ENCODE results near the gene MICB. TPM values are rescaled to one million over a fixed set of nuclear protein-coding genes. Genes with fewer than 3 reads are reported as not detected.

MICB gene
- polyA plus RNA-seq, 1 donor (not counting 4 experiments of a cell fraction or from before 2014, with no cell fraction given): 8.6 TPM

- Histone ChIP-seq H2AFZ (ENCODE audit: control insufficient read depth, low read length) (no peak overlapping the region), H3K9me3 (ENCODE audit: control insufficient read depth, low read depth, low read length) (no peaks in the 10 kb centered on the region), H3K4me2 (ENCODE audit: control insufficient read depth, extremely low read depth, insufficient read depth, low read depth, low read length) (no peak overlapping the region), H3K27me3 (ENCODE audit: control insufficient read depth, extremely low read depth, insufficient read depth, low read length) (peaks cover 3% of the 10 kb centered on the region), H3K9me1 (ENCODE audit: control insufficient read depth, extremely low read depth, insufficient read depth, low read length) (no peaks in the 10 kb centered on the region), H4K20me1 (ENCODE audit: control insufficient read depth, extremely low read depth, insufficient read depth, low read length) (no peaks in the 10 kb centered on the region), H3K4me1 (ENCODE audit: control insufficient read depth, extremely low read depth, insufficient read depth, low read length) (peaks cover 7% of the 10 kb centered on the region), H3K9ac (ENCODE audit: control insufficient read depth, extremely low read depth, insufficient read depth, low read length) (no peak overlapping the region), H3K36me3 (ENCODE audit: control insufficient read depth in 2 of 2, extremely low read depth in 1 of 2, insufficient read depth in 2 of 2, low read length in 2 of 2) (no peaks in the 10 kb centered on the region), H3K4me3 (ENCODE audit: control insufficient read depth in 2 of 3, extremely low read depth in 1 of 3, insufficient read depth in 2 of 3, low read depth in 1 of 3, low read length in 3 of 3) (no peak overlapping the region), H3K27ac (ENCODE audit: control insufficient read depth, insufficient read depth, low read length) (no peak overlapping the region), H3K79me2 (ENCODE audit: control insufficient read depth, insufficient read depth, low read length) (no peaks in the 10 kb centered on the region)
- DNase-seq (ENCODE audit: low read depth, low spot score) (no peak), FAIRE-seq (no peak)
- dilution Hi-C loops (cut with MboI; ENCODE audit: extremely low pct_ligation_motif_present, low sequenced_read_pairs): no loop called here
- no peak for TF ChIP-seq EZH2 (IDR thresholded peaks at IDR 0.05; ENCODE audit: low read length)
- TF ChIP-seq, protein P1, sequence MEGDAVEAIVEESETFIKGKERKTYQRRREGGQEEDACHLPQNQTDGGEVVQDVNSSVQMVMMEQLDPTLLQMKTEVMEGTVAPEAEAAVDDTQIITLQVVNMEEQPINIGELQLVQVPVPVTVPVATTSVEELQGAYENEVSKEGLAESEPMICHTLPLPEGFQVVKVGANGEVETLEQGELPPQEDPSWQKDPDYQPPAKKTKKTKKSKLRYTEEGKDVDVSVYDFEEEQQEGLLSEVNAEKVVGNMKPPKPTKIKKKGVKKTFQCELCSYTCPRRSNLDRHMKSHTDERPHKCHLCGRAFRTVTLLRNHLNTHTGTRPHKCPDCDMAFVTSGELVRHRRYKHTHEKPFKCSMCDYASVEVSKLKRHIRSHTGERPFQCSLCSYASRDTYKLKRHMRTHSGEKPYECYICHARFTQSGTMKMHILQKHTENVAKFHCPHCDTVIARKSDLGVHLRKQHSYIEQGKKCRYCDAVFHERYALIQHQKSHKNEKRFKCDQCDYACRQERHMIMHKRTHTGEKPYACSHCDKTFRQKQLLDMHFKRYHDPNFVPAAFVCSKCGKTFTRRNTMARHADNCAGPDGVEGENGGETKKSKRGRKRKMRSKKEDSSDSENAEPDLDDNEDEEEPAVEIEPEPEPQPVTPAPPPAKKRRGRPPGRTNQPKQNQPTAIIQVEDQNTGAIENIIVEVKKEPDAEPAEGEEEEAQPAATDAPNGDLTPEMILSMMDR (optimal IDR thresholded peaks at IDR 0.05 in 1 of 3, IDR thresholded peaks at IDR 0.05 in 1 of 3, conservative IDR thresholded peaks at IDR 0.05 in 1 of 3; ENCODE audit: extremely low read depth in 1 of 3, insufficient read depth in 2 of 3, low read length in 3 of 3): no peak
Observed at GRCh38 chr6:31468311-31468710, 29.6 kb upstream of the MICB start.

GRCh38 chr6:31470801-31471200, 27.1 kb upstream of the MICB start:
- no peaks in the 10 kb centered on the region for H3K9me3 ChIP-seq (ENCODE audit: control insufficient read depth, low read depth, low read length)
- dilution Hi-C loops (cut with MboI; ENCODE audit: extremely low pct_ligation_motif_present, low sequenced_read_pairs): no loop called here

More at GRCh38 chr6:31470801-31471200, 27.1 kb upstream of the MICB start:
- Histone ChIP-seq H3K4me2 (ENCODE audit: control insufficient read depth, extremely low read depth, insufficient read depth, low read depth, low read length) (no peak overlapping the region), H3K27me3 (ENCODE audit: control insufficient read depth, extremely low read depth, insufficient read depth, low read length) (peaks cover 3% of the 10 kb centered on the region), H3K9ac (ENCODE audit: control insufficient read depth, extremely low read depth, insufficient read depth, low read length) (no peak overlapping the region), H3K4me1 (ENCODE audit: control insufficient read depth, extremely low read depth, insufficient read depth, low read length) (peaks cover 12% of the 10 kb centered on the region), H2AFZ (ENCODE audit: control insufficient read depth, low read length) (no peak overlapping the region), H3K79me2 (ENCODE audit: control insufficient read depth, insufficient read depth, low read length) (no peaks in the 10 kb centered on the region), H3K9me1 (ENCODE audit: control insufficient read depth, extremely low read depth, insufficient read depth, low read length) (peaks cover 4% of the 10 kb centered on the region), H4K20me1 (ENCODE audit: control insufficient read depth, extremely low read depth, insufficient read depth, low read length) (no peaks in the 10 kb centered on the region), H3K27ac (ENCODE audit: control insufficient read depth, insufficient read depth, low read length) (no peak overlapping the region), H3K36me3 (ENCODE audit: control insufficient read depth in 2 of 2, extremely low read depth in 1 of 2, insufficient read depth in 2 of 2, low read length in 2 of 2) (no peaks in the 10 kb centered on the region), H3K4me3 (ENCODE audit: control insufficient read depth in 2 of 3, extremely low read depth in 1 of 3, insufficient read depth in 2 of 3, low read depth in 1 of 3, low read length in 3 of 3) (no peak overlapping the region)
- TF ChIP-seq EZH2 (IDR thresholded peaks at IDR 0.05; ENCODE audit: low read length): no peak
- TF ChIP-seq, protein P1 (optimal IDR thresholded peaks at IDR 0.05 in 1 of 3, IDR thresholded peaks at IDR 0.05 in 1 of 3, conservative IDR thresholded peaks at IDR 0.05 in 1 of 3; ENCODE audit: extremely low read depth in 1 of 3, insufficient read depth in 2 of 3, low read length in 3 of 3): no peak
- FAIRE-seq: no peak
- DNase-seq (ENCODE audit: low read depth, low spot score): no peak

All from keratinocyte (primary cell).